Measurements from ENCODE around the gene ENDOV.

Gene ENDOV

DNA sequence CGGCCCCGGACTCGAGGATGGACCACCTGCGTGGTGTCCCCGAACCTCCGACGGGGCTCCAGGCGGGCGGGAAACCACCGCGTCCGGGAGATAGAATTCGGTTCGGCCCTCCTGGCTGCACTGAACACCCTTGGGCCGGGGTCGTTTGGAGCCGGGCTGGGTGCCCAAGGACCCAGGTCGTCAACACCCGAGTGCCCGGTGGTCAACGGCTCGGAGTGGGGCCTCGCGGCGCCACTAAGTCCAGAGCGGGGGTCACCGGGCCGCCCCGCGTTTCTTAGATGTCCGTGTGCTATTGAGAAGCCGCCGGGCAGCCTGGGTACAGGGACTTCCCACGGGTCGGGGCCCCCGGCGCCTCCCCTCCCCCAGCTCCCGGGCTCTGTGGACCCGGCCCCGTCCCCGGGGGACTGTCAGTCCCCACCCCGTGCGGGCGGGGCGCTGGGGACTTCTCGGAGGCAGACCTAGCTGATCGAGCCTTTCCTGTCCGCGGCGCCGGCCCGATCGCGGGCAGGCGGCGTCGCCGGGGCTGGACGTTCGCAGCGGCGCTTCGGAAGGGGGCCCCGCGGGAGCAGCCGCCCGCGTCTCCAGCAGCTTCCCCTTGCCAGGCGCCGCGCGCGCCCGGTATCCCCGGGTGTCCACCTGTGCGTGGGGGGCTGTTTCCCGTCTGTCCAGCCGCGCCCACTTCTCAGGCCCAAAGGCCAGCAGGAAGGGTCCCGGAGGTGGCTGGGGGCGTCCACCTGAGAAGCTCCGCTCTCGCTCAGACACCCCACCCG, 62.1 kb downstream of the ENDOV start:
- DNase-seq (ENCODE audit: insufficient read length, low spot score) (no peak), FAIRE-seq (no peak)
- TF ChIP-seq PAX5 (IDR thresholded peaks at IDR 0.05; ENCODE audit: insufficient read depth, low read length, severe bottlenecking), result no peak
- TF ChIP-seq TAF1 (IDR thresholded peaks at IDR 0.05; ENCODE audit: low read depth, low read length), result no peak

GRCh38 chr17:80477647-80478478, 62.9 kb downstream of the ENDOV start:
- TF ChIP-seq POLR2A (IDR thresholded peaks at IDR 0.05; ENCODE audit: low read depth, low read length) (no peak), POU2F2 (IDR thresholded peaks at IDR 0.05; ENCODE audit: low read depth, low read length) (no peak), PAX5 (IDR thresholded peaks at IDR 0.05; ENCODE audit: insufficient read depth, low read length, severe bottlenecking) (no peak), POLR2AphosphoS5 (IDR thresholded peaks at IDR 0.05; ENCODE audit: low read depth, low read length) (no peak), SPI1 (IDR thresholded peaks at IDR 0.05; ENCODE audit: low read depth, low read length) (no peak), TAF1 (IDR thresholded peaks at IDR 0.05; ENCODE audit: low read depth, low read length) (no peak)
- DNase-seq (ENCODE audit: insufficient read length, low spot score), result no peak
- FAIRE-seq, result no peak

DNA sequence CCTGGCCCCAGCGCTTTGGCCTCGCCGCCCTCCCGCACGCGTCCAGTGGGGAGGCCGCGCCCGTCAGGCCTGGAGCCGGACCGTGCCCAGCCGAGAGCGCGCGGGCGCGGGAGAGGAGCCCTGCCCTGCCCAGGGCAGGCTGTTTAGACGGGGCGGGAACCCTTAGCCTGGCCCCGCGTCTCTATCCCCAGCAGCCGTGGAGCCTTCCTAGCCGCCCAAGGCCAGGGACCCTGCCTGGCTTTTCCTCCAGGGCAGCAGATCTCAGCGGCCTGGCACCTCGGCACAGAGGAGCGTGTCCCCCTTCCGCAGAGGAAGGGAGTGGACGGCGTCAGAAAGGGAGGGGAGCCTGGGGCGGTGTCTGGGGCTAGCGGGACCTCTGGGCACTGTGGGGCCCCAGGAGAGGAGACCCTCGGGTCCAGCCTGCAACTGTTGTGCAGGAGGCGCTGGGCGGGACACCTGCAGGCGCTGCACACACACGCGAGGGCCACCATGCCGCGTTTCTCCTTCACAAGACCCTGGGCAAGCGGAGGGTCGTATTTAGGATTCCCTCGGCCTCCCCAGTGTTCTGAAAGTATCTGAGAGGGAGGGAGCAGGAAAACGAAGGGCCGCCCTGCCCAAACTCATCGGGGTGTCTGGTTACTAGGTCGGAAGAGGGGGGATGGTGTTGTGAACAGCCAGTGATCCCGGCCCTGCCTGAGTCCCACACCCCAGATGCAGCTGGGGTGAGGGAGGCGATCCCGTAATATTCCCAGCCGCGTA, 63.7 kb downstream of the ENDOV start:
- DNase-seq (ENCODE audit: insufficient read length, low spot score) (no peak), FAIRE-seq (no peak)
- no peak for TF ChIP-seq POU2F2 (IDR thresholded peaks at IDR 0.05; ENCODE audit: low read depth, low read length)
- no peak for TF ChIP-seq SPI1 (IDR thresholded peaks at IDR 0.05; ENCODE audit: low read depth, low read length)
- TF ChIP-seq POLR2A (IDR thresholded peaks at IDR 0.05; ENCODE audit: low read depth, low read length), result no peak
- TF ChIP-seq POLR2AphosphoS5 (IDR thresholded peaks at IDR 0.05; ENCODE audit: low read depth, low read length), result no peak

DNA sequence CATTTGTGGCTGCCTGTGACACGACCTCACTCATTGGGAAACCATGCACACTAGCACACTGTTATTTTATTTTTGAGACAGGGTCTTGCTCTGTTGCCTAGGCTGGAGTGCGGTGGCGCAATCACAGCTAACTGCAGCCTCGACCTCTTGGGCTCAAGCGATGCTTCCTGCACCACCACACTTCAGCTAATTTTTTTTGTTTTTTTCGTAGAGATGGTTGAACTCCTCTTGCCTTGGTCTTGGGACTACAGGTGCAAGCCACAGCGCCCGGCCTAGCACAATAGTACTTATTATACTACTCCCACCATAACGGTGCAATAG, 64.2 kb downstream of the ENDOV start:
- DNase-seq (ENCODE audit: insufficient read length, low spot score), result no peak
- no peak for TF ChIP-seq POLR2A (IDR thresholded peaks at IDR 0.05; ENCODE audit: low read depth, low read length)
- TF ChIP-seq POLR2AphosphoS5 (IDR thresholded peaks at IDR 0.05; ENCODE audit: low read depth, low read length), result no peak
- TF ChIP-seq TAF1 (IDR thresholded peaks at IDR 0.05; ENCODE audit: low read depth, low read length), result no peak
- no peak for FAIRE-seq

DNA sequence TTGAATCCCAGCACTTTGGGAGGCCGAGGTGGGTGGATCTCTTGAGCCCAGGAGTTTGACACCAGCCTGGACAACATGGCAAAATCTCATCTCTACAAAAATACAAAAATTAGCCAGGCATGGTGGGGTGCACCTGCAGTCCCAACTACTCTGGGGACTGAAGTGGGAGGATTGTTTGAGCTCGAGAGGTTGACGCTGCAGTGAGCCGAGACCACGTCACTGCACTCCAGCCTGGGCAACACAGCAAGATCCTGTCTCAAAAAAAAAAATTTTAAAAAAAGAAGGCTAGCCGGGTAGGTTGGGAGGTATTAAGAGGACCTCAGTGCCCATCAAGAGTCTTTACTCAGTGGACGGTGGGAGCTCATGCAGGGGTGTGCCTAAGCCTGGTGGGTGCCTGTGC, 65.3 kb downstream of the ENDOV start:
- TF ChIP-seq POU2F2 (IDR thresholded peaks at IDR 0.05; ENCODE audit: low read depth, low read length) (no peak), POLR2A (IDR thresholded peaks at IDR 0.05; ENCODE audit: low read depth, low read length) (no peak), PAX5 (IDR thresholded peaks at IDR 0.05; ENCODE audit: insufficient read depth, low read length, severe bottlenecking) (no peak)
- no peak for DNase-seq (ENCODE audit: insufficient read length, low spot score)
- no peak for FAIRE-seq

- no peak for FAIRE-seq
- DNase-seq (ENCODE audit: insufficient read length, low spot score), result no peak
- TF ChIP-seq POLR2A (IDR thresholded peaks at IDR 0.05; ENCODE audit: low read depth, low read length), result no peak
- TF ChIP-seq POU2F2 (IDR thresholded peaks at IDR 0.05; ENCODE audit: low read depth, low read length), result no peak
- TF ChIP-seq PAX5 (IDR thresholded peaks at IDR 0.05; ENCODE audit: insufficient read depth, low read length, severe bottlenecking), result no peak
Observed at GRCh38 chr17:80481284-80482057, 66.5 kb downstream of the ENDOV start.

DNA sequence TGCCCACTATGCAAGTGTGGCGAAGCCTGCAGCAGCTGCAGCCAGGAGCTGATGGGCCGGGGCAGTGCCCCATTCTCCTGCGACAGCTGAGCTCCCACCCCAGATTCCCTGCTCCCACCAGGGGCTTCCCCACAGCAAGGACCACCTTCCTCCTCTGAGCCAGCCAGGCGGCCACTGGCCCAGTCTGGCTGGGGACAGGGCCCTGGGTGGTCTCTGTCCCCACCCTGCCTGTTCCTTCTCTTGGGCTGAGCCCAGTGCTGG, 67.0 kb downstream of the ENDOV start:
- no peak for DNase-seq (ENCODE audit: insufficient read length, low spot score)
- FAIRE-seq, result no peak
- TF ChIP-seq POLR2AphosphoS5 (IDR thresholded peaks at IDR 0.05; ENCODE audit: low read depth, low read length) (no peak), POLR2A (IDR thresholded peaks at IDR 0.05; ENCODE audit: low read depth, low read length) (no peak), POU2F2 (IDR thresholded peaks at IDR 0.05; ENCODE audit: low read depth, low read length) (no peak), PAX5 (IDR thresholded peaks at IDR 0.05; ENCODE audit: insufficient read depth, low read length, severe bottlenecking) (no peak), TAF1 (IDR thresholded peaks at IDR 0.05; ENCODE audit: low read depth, low read length) (no peak), SPI1 (IDR thresholded peaks at IDR 0.05; ENCODE audit: low read depth, low read length) (no peak)

DNA sequence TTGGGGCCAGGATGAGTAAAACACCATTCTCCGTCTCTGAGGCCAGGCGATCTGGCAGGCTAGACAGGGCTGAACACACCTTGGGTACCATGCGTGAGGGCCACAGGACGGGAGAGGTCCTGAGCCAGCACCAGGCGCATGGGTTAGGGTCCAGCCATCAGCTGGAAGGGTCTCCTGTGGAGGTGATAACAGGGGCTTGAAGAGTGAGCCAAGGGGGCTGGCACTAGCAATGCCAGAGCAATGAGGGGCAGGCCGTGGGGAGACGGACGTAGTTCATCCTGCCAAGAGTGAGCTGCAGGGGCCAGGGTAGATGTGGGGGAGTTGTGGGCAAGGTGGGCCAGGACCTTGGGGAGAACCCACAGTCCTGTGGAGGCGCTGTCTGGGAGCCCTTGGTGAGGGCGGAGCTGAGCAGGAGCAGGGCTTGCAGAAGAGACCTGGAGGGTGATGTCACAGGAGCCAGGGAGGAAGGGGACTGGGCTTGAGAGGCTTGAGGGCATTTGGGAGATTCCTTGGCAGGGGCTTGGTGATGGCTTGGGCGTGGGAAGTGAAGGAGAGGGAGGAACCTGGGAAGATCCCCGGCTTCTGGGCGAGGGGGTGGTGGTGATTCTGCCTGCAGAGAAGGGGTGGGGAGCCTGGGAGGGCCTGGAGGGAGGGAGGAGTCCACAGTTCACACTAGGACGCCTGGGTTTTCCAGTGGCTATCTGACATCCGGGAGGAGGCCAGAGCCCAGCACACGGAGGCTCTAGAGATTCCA, 67.8 kb downstream of the ENDOV start:
- FAIRE-seq (no peak), DNase-seq (ENCODE audit: insufficient read length, low spot score) (no peak)
- TF ChIP-seq POLR2AphosphoS5 (IDR thresholded peaks at IDR 0.05; ENCODE audit: low read depth, low read length) (no peak), POLR2A (IDR thresholded peaks at IDR 0.05; ENCODE audit: low read depth, low read length) (no peak), SPI1 (IDR thresholded peaks at IDR 0.05; ENCODE audit: low read depth, low read length) (no peak), TAF1 (IDR thresholded peaks at IDR 0.05; ENCODE audit: low read depth, low read length) (no peak), PAX5 (IDR thresholded peaks at IDR 0.05; ENCODE audit: insufficient read depth, low read length, severe bottlenecking) (no peak)

DNA sequence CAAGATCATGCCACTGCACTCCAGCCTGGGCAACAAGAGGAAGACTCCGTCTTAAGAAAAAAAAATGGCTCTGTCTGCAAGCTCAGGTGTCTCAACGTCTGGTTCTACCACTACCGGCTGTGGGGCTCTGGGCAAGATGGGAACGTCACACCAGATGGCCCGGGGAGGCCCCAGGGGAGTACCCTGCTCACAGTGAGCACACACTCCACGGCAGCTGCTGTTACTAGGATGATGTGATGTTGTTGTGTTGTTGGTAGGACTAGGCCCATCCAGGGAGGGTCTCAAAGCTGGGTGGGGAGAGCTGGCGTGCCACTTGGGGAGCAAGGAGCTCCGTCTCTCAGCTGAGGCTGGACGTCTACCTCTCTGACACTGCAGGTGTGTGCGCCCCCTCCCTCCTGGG, 70.9 kb downstream of the ENDOV start:
- TF ChIP-seq SPI1 (IDR thresholded peaks at IDR 0.05; ENCODE audit: low read depth, low read length) (no peak), PAX5 (IDR thresholded peaks at IDR 0.05; ENCODE audit: insufficient read depth, low read length, severe bottlenecking) (no peak), POLR2AphosphoS5 (IDR thresholded peaks at IDR 0.05; ENCODE audit: low read depth, low read length) (no peak), TAF1 (IDR thresholded peaks at IDR 0.05; ENCODE audit: low read depth, low read length) (no peak), POU2F2 (IDR thresholded peaks at IDR 0.05; ENCODE audit: low read depth, low read length) (no peak), POLR2A (IDR thresholded peaks at IDR 0.05; ENCODE audit: low read depth, low read length) (no peak)
- FAIRE-seq (no peak), DNase-seq (ENCODE audit: insufficient read length, low spot score) (no peak)

All from GM12891 (cell line).